Mammary epithelial cell (primary cell): ENCODE measurements around the gene HMBS.

Experiments
- EZH2 ChIP-seq: IDR thresholded peaks from 2 replicates; pipeline ENCODE4 v1.6.1; 2012; ENCODE audit warnings: low read length, inconsistent platforms, borderline replicate concordance
- TF ChIP-seq, protein P1 (sequence below), 2 donors: IDR thresholded peaks in 1 of 2; conservative IDR thresholded peaks in 1 of 2; 2 replicates each; pipeline ENCODE4 v1.5.1; 2011 to 2012; ENCODE audit warnings: inconsistent platforms in 2 of 2, low read length in 2 of 2, mild to moderate bottlenecking in 2 of 2, control low read depth in 1 of 2, low read depth in 1 of 2; ENCODE audit not compliant: insufficient read depth in 1 of 2; ENCODE audit errors: extremely low read depth in 1 of 2

DNA sequence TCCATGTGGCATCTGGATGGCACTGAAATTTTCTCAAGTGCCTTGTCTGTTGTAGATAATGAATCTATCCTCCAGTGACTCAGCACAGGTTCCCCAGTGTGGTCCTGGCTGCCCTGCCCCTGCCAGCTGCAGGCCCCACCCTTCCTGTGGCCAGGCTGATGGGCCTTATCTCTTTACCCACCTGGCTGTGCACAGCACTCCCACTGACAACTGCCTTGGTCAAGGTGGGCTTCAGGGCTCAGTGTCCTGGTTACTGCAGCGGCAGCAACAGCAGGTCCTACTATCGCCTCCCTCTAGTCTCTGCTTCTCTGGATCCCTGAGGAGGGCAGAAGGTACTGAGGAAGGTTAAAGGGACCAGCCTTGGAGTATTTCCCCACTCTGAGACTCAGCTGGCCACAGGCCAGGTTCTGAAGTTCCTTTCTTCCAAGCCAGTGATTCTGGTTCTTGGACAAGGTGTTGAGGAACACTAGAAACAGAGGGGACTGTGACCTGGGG is 3.1 kb downstream of the HMBS start:
- TF ChIP-seq, protein P1, sequence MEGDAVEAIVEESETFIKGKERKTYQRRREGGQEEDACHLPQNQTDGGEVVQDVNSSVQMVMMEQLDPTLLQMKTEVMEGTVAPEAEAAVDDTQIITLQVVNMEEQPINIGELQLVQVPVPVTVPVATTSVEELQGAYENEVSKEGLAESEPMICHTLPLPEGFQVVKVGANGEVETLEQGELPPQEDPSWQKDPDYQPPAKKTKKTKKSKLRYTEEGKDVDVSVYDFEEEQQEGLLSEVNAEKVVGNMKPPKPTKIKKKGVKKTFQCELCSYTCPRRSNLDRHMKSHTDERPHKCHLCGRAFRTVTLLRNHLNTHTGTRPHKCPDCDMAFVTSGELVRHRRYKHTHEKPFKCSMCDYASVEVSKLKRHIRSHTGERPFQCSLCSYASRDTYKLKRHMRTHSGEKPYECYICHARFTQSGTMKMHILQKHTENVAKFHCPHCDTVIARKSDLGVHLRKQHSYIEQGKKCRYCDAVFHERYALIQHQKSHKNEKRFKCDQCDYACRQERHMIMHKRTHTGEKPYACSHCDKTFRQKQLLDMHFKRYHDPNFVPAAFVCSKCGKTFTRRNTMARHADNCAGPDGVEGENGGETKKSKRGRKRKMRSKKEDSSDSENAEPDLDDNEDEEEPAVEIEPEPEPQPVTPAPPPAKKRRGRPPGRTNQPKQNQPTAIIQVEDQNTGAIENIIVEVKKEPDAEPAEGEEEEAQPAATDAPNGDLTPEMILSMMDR (conservative IDR thresholded peaks at IDR 0.05 in 1 of 2, IDR thresholded peaks at IDR 0.05 in 1 of 2; ENCODE audit: extremely low read depth in 1 of 2, insufficient read depth in 1 of 2, low read depth in 1 of 2, low read length in 2 of 2), result no peak
- no peak for TF ChIP-seq EZH2
